RWPE2 (cell line): ENCODE results near the gene AKR1C1.
A peak's percentile ranks its signal among the peaks of the same experiment; 100 is the strongest.
"Not testable (repeated sequence)": the region's sequence is repeated elsewhere in the genome, so short reads cannot be mapped to it uniquely, and the experiment has no call there.

Experiments used
- ATAC-seq: fragments of 200-7000 bp; cut with Tn5 transposase; 3 replicates; pipeline ENCODE4 v1.9.1; 2021; ENCODE audit warnings: low read depth
- DNase-seq: peaks from one replicate; pipeline ENCODE4 v3.0.0-alpha.2; 2020; ENCODE audit warnings: low spot score
- H3K27ac ChIP-seq: fragments of 450-650 bp; 2 replicates; pipeline ENCODE4 v1.5.1; 2017; ENCODE audit warnings: mild to moderate bottlenecking; ENCODE audit not compliant: poor library complexity, severe bottlenecking
- H3K27me3 ChIP-seq: fragments of 250-450 bp; sonication (Bioruptor Pico); 2 replicates; pipeline ENCODE4 v1.5.1; 2021; ENCODE audit warnings: mild to moderate bottlenecking, moderate library complexity; ENCODE audit not compliant: insufficient read depth, poor library complexity, severe bottlenecking
- H3K36me3 ChIP-seq: fragments of 250-450 bp; sonication (Bioruptor Pico); 2 replicates; pipeline ENCODE4 v1.5.1; 2020; ENCODE audit warnings: low read depth, mild to moderate bottlenecking, moderate library complexity
- H3K4me1 ChIP-seq: fragments of 250-450 bp; sonication (Bioruptor Pico); 2 replicates; pipeline ENCODE4 v1.5.1; 2021; ENCODE audit warnings: mild to moderate bottlenecking, moderate library complexity; ENCODE audit not compliant: insufficient read depth, poor library complexity, severe bottlenecking
- H3K4me3 ChIP-seq: fragments of 250-450 bp; sonication (Bioruptor Pico); 2 replicates; pipeline ENCODE4 v1.5.1; 2021; ENCODE audit warnings: mild to moderate bottlenecking, moderate library complexity; ENCODE audit not compliant: severe bottlenecking
- H3K9me3 ChIP-seq: fragments of 250-450 bp; sonication (Bioruptor Pico); 2 replicates; pipeline ENCODE4 v1.5.1; 2021; ENCODE audit warnings: mild to moderate bottlenecking, moderate library complexity; ENCODE audit not compliant: severe bottlenecking
- CTCF ChIP-seq: fragments of 450-650 bp; IDR thresholded peaks from one replicate; pipeline ENCODE4 v1.5.1; 2017; ENCODE audit warnings: mild to moderate bottlenecking, moderate library complexity; ENCODE audit not compliant: poor library complexity, severe bottlenecking

Gene AKR1C1

GRCh38 chr10:4953405-4953804 is 9.8 kb upstream of the AKR1C1 start:
- Histone ChIP-seq H3K4me3 (no peak overlapping the region), H3K9me3 (no peaks in the 10 kb centered on the region), H3K4me1 (no peaks in the 10 kb centered on the region), H3K36me3 (no peaks in the 10 kb centered on the region), H3K27me3 (no peaks in the 10 kb centered on the region), H3K27ac (no peak overlapping the region)
- ATAC-seq (no peak), DNase-seq (no peak)
- TF ChIP-seq CTCF: no peak

- ATAC-seq, H3K9me3 ChIP-seq, H3K4me1 ChIP-seq, DNase-seq, H3K27ac ChIP-seq, H3K27me3 ChIP-seq, H3K36me3 ChIP-seq, H3K4me3 ChIP-seq: not testable (repeated sequence)
Observed at GRCh38 chr10:4956088-4956487, 7.1 kb upstream of the AKR1C1 start.

GRCh38 chr10:4956955-4957645 is 6.1 kb upstream of the AKR1C1 start:
- peak; percentile 58; the same call in 2 of the 3 replicates for ATAC-seq
- H3K27ac ChIP-seq, H3K27me3 ChIP-seq, H3K36me3 ChIP-seq, H3K4me1 ChIP-seq, H3K4me3 ChIP-seq, H3K9me3 ChIP-seq, DNase-seq: not testable (repeated sequence)

GRCh38 chr10:4961558-4961957 is 1.7 kb upstream of the AKR1C1 start:
- not testable (repeated sequence) for H3K9me3 ChIP-seq, H3K4me1 ChIP-seq, DNase-seq, H3K27ac ChIP-seq, ATAC-seq, H3K27me3 ChIP-seq, H3K4me3 ChIP-seq, H3K36me3 ChIP-seq

GRCh38 chr10:4962308-4962707 is 907 bp upstream of the AKR1C1 start:
- peak; percentile 75 for ATAC-seq
- H3K4me3 ChIP-seq, H3K9me3 ChIP-seq, H3K36me3 ChIP-seq, DNase-seq, H3K4me1 ChIP-seq, H3K27me3 ChIP-seq: not testable (repeated sequence)
- H3K27ac ChIP-seq: peak overlapping the region; percentile 50

- H3K9me3 ChIP-seq, ATAC-seq, H3K27ac ChIP-seq, H3K27me3 ChIP-seq, H3K4me1 ChIP-seq, DNase-seq, H3K36me3 ChIP-seq, H3K4me3 ChIP-seq: not testable (repeated sequence)
Observed at GRCh38 chr10:4963815-4964154, 570 bp downstream of the AKR1C1 start.

- H3K27me3 ChIP-seq, H3K9me3 ChIP-seq, H3K4me1 ChIP-seq, ATAC-seq, H3K36me3 ChIP-seq, H3K27ac ChIP-seq, H3K4me3 ChIP-seq, DNase-seq: not testable (repeated sequence)
Observed at GRCh38 chr10:4965763-4966162, 2.5 kb downstream of the AKR1C1 start.

GRCh38 chr10:4967189-4967588 is 4.0 kb downstream of the AKR1C1 start:
- H3K4me1 ChIP-seq, ATAC-seq, DNase-seq, H3K36me3 ChIP-seq, H3K27ac ChIP-seq, H3K9me3 ChIP-seq, H3K4me3 ChIP-seq, H3K27me3 ChIP-seq: not testable (repeated sequence)

- not testable (repeated sequence) for H3K27ac ChIP-seq, H3K36me3 ChIP-seq, ATAC-seq
Observed at GRCh38 chr10:4969289-4969688, 6.1 kb downstream of the AKR1C1 start.

GRCh38 chr10:4970362-4970761 is 7.1 kb downstream of the AKR1C1 start:
- H3K27ac ChIP-seq, H3K9me3 ChIP-seq, H3K36me3 ChIP-seq, H3K4me3 ChIP-seq, ATAC-seq, H3K4me1 ChIP-seq, DNase-seq, H3K27me3 ChIP-seq: not testable (repeated sequence)

More at GRCh38 chr10:4969289-4969688, 6.1 kb downstream of the AKR1C1 start:
- not testable (repeated sequence) for H3K27me3 ChIP-seq, H3K4me3 ChIP-seq, H3K9me3 ChIP-seq, DNase-seq, H3K4me1 ChIP-seq
